GM18526 (cell line): ENCODE measurements around the gene SENP6.

Experiments
- POLR2A ChIP-seq: IDR thresholded peaks from 3 replicates; pipeline ENCODE4 v1.6.1; 2011; ENCODE audit not compliant: insufficient read length; ENCODE audit errors: extremely low read depth

Gene SENP6

GRCh38 chr6:75758061-75758460 is 156.4 kb downstream of the SENP6 start:
- no peak for TF ChIP-seq POLR2A

GRCh38 chr6:75759207-75759606 is 157.5 kb downstream of the SENP6 start:
- no peak for TF ChIP-seq POLR2A

GRCh38 chr6:75760320-75760719 is 158.6 kb downstream of the SENP6 start:
- TF ChIP-seq POLR2A = no peak

- TF ChIP-seq POLR2A = no peak
These were observed 159.8 kb downstream of the SENP6 start for GRCh38 chr6:75761489-75761888.

GRCh38 chr6:75762063-75762462 is 160.4 kb downstream of the SENP6 start:
- TF ChIP-seq POLR2A = no peak

- no peak for TF ChIP-seq POLR2A
These were observed 164.7 kb downstream of the SENP6 start for GRCh38 chr6:75766387-75766786.
